Measurements from ENCODE around the gene PTPRO.

The PTPRO gene

DNA sequence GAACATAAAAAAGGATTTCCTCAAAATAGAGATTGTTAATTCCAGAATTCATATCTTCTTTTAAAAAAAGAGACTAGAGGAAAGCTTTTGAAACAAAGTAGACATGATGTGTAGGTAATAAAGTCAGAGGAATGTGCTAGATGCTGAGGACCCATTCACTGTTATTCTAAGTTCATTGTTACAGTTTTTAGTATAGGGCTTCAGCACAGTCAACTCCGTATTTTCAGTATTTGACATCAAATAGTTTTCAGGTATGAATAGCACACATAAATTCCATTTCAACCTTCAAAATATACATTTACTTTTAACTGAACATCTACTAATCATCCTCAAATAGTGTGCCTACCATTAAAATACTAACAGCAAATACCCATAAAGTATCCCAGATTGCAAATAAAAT is 239.1 kb downstream of the PTPRO start:
- no peak for DNase-seq (ENCODE audit: low spot score)

DNA sequence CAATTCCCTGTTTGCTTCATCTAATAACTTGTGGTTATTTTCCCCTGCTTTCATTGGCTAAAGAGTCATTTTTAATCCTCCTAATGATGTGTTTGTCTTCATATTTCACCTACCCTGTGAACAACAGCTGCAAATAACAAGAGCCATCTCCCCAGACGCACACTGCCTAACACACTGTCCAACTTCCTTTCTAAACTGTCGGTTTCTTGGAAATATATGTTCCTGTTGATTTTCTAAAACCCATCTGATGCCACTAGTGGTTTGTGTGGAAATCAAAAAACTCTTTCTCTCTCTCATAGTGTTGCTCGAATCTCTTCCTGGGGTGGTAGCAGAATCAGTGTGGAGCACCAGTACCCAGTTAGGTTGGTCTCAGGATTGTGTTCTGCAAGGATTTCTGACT is 240.0 kb downstream of the PTPRO start:
- DNase-seq (ENCODE audit: low spot score), result no peak

DNA sequence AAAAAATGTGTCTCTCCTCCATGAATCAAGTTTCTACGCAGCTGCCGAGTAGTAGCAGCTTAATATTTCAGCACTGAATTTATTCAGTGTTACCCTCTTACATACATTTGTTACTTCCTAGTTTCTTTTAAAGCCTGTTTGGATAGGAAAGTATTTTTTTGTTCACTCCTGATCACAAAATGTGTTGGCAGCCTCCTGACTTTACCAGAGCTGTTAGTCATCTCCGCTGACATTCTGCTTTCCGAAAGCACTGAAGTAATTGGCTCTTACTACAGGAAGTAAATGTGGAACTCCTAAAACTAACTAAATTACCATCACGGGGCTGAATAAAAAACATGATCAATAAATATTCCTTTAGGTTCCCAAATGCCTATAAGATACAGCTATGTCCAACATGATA is 241.4 kb downstream of the PTPRO start:
- DNase-seq (ENCODE audit: low spot score), result peak; percentile 68

DNA sequence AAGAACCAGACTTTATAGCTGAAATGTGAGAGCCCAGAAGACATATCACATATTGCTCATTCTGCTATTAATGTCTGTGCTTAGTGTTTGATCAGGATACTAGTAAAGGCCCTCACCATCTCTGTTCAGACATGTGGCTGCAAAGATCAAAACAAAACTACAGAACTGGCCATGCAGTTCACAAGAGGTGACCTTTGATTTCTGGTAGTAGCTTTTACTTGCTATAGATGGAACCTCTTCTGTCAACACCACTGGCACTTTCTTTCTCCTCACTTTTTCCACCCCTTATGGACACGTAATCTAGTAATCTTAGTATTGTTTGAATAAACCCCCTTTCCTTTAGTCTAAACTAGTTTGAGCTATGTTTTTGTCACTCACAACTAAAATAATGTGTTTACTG is 252.0 kb downstream of the PTPRO start:
- DNase-seq (ENCODE audit: low spot score), result no peak

DNA sequence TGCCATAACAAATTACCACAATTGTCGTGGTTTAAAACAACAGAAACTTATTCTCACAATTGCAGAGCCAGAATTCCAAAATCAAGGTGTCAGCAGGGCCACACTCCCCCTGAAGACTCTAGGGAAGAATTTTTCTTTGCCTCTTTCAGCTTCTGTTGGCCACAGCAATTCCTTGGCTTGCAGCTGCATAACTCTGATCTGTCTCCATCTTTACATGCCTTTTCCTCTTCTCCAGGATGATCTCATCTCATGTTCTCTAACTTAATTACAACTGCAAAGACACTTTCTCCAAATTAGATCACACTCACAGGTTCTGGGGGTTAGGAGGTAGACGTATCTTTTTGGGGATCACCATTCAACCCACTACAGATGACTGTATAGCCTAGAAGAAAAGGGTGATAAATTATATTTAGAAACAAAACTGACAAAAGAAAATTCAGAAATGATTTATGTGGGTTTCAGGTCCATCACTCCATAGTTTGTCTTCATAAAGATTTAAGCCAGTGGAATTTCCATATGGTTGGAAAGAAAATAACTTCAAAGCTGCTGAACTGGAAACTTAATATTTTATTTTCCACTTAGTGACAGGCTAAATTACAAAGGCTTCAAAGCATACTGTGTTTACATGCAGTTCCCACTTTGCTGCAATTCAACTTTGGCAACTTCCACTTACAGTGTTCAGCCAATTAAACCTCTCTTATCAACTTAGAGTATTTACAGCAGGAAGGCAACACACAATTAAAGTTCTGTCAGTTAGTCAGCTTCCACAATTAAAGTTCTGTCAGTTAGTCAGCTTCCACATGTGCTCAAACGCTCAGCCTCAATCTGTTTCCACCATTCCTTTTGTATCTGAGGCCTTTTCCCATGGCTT is 253.6 kb downstream of the PTPRO start:
- no peak for DNase-seq (ENCODE audit: low spot score)

DNA sequence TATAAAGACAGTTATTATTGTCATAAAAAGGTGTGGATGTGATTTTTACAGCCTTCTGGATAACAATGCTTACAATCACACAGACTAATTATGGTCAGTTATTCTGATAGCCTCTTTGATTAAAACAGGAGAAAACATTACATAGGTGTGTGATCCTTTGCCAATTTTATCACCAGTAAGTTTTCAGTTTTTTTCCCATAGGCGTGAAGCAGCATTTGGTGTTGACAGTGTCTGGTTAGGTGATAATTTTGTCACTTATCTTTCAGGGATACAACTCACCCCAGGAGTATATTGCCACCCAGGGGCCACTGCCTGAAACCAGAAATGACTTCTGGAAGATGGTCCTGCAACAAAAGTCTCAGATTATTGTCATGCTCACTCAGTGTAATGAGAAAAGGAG is 258.1 kb downstream of the PTPRO start:
- no peak for DNase-seq (ENCODE audit: low spot score)

DNA sequence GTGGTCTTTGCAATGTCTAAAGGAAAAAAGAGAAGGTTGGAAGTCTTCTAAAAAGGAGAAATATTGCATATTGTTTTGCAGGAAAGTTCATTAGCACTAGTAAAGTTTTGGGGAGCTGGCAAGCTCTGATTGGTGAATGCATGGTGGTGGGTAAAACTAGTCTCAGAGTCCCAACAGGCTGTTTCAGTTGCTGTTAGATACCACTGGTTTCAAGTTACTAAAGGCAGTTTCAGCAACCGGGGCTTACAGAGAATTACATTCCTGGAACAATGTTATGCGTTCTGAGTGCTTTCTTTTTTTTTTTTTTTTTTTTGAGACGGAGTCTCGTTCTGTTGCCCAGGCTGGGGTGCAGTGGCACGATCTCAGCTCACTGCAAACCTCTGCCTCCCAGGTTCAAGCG is 258.7 kb downstream of the PTPRO start:
- no peak for DNase-seq (ENCODE audit: low spot score)

DNA sequence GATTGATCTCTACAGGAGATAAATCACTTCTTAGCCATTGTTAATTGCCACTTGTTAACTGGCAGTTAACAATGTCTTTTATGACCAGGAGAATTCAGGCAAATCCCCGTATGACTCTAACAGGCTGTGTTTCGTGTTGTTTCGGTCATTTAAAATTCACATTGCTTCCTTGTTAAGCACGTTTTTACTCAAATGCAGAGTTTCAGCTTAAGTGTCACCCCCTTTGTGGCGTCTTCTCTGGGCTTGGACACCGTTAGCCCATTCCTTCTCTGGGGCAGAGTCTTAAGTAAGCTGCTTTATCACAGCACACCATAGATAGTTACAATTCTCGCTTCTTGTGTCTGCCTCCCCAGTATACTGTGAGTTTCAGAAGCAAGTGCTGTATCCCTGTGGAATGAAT is 261.5 kb downstream of the PTPRO start:
- DNase-seq (ENCODE audit: low spot score), result no peak

DNA sequence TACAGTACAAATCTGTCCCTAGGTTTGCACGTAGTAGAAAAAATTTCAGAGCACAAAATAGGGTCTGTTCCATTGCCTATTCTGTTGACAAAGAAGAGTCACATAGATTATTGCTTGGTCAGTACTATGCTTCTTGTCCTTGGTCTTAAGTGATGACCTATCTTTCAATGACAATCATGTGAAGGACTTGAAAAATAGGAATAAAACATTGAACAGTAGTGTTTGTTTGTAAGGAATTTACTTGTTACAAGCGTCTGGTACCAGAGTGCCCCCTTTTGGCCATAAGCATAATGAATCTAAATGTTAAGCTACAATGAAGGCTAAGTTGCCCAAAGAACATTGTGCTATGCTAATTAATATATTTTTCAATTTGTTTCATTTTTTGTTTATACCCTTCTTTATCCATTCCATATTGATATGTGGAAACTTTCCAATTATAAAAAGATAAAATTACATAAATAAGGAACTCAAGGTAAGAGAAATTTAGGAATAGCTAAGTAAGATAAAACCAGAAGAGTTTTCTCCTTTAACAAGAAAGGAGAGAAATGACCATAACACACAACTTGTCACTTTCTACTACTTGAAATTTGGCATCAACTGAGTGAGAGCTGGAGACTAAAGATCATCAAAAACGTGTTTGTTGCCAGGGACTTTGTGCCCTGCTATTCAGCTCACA is 262.2 kb downstream of the PTPRO start:
- peak; percentile 91 for DNase-seq (ENCODE audit: low spot score)

DNA sequence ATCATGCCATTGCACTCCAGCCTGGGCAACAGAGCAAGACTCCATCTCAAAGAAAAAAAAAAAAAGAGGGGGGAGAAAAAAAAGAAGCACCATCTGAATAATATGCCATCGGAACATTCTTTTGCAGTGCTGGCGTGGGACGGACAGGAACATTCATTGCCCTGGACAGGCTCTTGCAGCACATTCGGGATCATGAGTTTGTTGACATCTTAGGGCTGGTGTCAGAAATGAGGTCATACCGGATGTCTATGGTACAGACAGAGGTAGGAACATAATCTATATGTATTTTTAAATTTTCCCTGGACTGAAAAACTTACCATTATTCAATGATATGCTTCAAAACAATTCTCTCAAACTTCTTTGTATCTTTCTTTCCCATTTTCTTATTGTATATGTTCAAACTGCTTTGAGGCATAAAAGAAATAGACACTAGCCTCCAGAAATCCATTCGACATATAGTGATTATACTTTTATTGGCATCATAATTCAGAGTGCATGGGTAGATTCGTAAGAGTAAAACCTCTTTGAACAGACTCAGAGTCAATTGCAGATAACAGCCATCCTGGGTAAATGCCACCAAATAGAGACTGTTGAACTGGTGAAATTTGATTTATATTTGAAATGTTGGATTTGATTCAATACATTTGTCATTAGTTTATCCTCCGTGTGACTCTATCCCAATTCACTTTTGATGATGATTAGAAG is 267.2 kb downstream of the PTPRO start:
- DNase-seq (ENCODE audit: low spot score), result no peak

DNA sequence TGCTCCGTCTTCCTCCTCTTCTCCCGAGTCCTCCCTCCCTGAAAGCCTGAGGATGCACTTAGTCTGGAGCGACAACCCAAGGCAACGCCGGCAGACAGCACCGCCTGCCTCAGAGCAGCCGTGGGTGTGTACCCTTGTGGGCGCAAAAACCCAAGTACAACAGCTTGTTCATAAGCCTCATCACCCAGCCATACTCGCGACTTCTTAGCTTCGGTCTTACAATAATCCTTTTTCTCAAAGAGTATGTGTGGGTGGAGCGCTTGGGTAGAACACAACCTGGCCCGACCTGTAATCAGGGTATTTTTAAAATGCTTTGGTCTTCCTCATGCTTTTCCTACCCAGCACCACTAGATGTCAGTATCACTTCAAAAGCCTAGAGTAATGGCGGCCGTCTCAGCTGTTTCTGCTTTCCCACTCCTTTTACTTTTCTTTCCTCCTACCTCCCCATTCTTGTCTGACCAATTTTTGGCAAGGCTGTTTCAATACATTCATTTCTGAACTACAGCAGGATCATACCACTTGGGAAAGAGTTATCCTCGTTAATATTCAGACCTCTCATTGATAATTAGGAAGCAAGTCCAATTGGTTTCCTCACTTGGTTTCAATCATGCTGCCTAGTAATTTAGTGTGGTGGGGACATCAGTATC is 268.0 kb downstream of the PTPRO start:
- DNase-seq (ENCODE audit: low spot score), result peak; percentile 82

DNA sequence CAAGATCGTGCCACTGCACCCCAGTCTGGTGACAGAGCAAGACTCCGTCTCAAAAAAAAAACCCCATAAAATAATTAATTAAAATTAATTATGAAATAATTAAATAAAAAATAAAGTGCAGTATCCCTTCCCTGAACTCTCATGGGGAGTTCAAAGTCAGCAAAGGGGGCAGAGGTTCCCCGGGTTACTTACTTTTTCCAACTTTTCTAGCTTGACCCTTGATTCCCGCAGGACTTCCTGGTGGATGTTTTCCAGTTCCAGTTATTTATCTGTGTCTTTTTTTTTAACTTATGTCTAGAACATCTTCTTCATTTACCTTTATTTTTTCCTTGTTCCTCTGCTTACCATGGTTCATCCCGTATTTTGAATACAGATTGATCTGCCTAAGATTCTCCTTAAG is 269.5 kb downstream of the PTPRO start:
- DNase-seq (ENCODE audit: low spot score), result no peak

DNA sequence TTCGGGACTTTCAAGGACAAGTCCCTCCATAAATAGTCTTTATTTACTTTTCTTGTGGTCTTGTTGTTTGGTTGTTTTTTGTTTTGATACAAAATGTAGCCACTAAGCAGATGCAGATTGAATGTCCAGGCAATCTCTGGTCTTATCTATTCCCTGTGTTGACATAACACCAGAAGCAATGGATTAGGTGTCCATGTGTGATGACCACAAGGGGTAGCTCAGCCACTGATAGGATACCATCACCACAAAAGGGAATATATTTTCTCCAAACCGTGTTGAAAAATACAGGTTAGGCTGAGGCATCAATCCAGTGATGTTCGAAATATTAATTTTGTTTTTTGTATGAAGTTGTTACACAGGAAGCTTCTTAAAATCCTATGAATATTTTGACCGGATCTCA is 270.6 kb downstream of the PTPRO start:
- no peak for DNase-seq (ENCODE audit: low spot score)

DNA sequence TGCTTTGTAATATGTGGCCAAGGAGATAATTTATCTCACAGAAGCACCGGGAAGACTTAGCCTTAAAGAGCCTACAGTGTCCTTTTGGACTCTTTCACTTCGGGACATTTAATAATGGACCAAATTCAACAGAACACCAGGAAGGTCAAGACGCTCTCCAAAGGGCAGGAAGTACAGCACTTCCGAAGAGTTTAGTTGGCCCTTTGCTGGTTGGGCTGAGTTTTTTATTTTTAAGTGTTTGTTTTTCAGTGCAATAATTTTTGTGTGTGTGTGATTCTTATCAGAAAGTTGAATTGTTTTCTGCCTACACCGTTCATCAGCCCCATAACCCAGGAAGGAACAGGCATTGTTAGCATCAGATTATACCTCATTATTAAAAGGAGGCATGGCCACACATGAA is 273.9 kb downstream of the PTPRO start:
- DNase-seq (ENCODE audit: low spot score), result no peak

DNA sequence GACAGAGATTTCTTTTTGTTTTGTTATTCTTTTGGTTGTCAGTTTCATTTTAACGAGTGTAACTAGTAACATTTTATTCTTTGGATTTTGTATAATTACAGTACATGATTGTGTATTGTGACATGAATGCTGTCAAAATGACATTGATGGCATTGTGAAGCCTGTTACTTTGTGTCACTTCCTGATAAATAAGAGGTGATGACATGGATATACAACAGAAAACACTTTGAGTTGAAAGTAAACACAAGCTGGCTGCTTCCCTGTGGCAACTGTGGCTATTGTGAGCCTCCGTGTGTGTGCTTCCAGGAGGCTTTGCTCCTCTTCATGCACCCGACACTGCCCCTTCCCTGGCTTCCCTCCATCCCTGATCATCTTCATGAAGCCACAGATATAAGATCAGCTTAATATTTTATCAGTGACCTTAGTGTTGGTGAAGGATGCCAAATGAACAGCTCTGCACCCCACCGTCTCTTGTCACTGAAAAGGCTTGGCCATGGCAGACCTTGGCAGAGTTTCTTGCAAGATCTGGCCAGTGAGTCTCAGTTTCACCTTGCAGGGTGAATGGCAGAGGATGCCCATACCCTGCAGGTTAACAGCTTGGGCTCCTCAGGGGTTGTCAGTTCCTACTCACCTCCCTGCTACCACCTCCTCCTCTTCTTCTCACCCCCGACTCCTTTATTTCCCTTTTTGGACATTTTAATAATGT is 275.0 kb downstream of the PTPRO start:
- DNase-seq (ENCODE audit: low spot score), result no peak

DNA sequence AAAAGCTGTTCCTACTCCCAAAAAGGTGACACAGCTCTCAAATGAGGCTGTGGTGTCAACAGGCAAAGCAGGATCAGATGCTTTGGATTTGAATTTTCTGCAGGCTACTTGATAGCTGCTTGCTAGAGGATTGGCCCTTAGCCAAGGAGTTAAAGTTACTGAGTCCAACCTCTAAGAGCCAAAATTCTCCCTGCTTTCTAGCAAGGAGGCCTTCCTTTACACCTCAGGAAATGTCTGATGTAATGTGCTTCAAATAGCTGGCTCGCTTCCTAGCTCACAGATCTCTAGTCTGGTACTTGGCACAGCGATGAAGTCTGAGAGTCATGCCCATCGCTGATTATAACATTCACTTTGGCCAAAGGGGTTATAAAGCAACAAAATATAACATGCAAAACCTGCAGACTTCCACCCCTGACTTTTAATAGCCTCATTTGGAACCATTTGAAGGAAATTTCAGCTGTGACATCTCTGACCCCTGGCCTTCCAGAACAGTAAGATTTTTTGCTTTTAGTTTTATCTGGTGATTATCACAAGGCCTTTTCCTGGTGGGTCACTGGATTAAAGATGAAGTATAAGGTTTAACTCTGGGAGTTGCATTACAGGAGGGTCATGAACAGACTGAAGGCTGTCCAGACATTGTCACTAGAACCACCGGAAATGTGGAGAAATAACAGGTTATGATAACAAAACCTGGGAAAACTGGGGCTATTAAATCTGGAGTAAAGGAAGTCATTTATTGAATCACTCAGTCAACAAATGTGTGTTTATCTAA is 277.1 kb downstream of the PTPRO start:
- DNase-seq (ENCODE audit: low spot score), result peak; percentile 45

DNA sequence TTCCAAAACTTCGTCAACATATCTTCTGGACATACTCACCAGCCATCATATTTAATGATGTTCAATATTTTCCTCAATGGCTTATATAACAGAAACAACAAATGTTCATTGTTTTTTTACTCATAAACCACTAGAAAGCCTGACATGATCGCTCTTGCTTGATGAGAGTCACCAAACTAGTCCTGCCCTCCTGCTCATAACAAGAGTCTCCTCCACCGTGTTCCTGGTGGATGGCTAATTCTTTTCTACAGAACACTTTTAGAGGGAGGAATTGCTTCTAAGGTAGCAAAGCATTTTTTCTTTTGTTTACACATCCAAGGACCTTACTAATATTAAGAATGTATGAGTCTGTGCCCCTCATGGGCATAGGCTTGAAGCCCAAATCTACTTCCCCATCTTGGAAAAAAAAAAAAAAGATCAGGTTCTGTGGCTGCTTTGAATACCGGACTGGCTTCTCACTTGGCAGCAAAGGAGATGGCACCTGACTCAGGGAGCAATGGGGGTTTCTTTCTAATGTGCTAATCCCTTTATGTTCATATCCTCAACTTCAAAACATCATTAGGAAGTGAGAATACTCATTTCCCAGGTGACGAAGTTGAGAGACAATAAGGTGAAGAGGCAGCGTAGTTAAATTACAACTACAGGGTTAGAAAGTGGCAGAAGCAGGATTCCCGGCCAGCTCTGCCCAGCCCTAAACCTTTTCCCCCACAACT is 278.1 kb downstream of the PTPRO start:
- no peak for DNase-seq (ENCODE audit: low spot score)

DNA sequence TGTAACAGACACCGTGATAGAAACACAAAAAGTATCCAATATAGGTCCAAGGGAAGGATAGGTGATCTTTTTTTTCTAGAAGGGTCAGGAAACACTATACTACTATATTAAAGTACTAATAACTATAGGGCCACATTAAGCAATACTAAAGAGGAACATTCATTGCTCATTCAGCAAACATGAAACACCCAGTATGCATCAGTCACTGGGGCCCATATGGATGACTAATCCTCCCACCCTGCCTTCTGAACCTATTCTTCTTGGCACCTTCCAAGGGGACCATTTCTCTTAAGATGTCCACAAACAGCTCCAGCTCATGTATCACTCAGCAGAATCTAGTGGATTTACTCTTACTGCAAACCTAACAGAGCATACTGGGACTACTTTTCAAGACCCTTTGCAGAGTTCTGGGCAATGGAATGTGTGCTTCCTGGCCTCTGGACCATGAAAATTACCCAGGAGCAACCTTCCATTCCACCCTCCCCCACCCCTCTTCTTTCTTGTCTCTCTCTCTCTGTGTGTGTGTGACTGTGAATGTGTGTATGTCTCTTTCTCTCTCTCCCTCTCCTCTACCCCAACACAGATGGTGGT is 279.0 kb downstream of the PTPRO start:
- DNase-seq (ENCODE audit: low spot score), result no peak

DNA sequence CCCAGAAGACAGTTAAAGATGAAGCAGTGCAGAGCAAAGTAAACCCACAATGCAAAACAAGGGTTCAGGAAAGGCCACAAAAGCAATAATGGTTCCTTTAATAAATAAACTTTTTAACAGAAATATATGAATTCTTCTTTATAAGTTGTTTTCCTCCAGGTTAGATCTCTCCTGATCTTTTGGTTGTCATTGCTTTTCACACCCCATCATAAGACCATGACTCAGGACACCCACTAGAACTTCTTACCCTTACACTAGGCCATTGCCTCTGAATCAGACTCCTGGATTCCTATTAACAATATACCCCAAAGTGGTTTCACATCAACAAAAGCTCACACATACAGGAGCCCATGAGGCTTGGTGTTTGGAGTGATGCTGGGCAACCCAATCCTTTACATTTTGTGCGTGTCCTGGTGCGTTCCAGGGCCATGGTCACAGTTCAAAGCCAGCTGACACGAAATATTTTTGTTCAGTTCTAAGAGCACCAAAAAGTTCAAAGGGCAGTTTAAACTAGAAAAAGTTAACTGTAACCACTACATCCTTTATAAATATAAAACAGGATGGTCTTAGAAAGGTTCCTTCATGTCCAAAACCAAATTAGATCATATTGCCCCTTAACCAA is 279.9 kb downstream of the PTPRO start:
- DNase-seq (ENCODE audit: low spot score), result no peak

Measured in pons (tissue), 1 donor.